A172 (cell line): Measurements from ENCODE around the gene XYLT1. TPM values are rescaled to one million over a fixed set of nuclear protein-coding genes. Genes with fewer than 3 reads are reported as not detected.

Experiments
- DNase-seq: peaks from one replicate; pipeline ENCODE4 v3.0.0-alpha.2; 2015; ENCODE audit warnings: low spot score
- total RNA-seq: library from RNA; depleted of rRNA; stranded (reverse); fragments of >200 nt; shearing (Covaris generic); gene quantifications from 2 replicates; pipeline ENCODE4 v1.2.3, GENCODE V29; 2014

Gene XYLT1
- total RNA-seq, 1 experiment from 2014 or later: not detected

DNA sequence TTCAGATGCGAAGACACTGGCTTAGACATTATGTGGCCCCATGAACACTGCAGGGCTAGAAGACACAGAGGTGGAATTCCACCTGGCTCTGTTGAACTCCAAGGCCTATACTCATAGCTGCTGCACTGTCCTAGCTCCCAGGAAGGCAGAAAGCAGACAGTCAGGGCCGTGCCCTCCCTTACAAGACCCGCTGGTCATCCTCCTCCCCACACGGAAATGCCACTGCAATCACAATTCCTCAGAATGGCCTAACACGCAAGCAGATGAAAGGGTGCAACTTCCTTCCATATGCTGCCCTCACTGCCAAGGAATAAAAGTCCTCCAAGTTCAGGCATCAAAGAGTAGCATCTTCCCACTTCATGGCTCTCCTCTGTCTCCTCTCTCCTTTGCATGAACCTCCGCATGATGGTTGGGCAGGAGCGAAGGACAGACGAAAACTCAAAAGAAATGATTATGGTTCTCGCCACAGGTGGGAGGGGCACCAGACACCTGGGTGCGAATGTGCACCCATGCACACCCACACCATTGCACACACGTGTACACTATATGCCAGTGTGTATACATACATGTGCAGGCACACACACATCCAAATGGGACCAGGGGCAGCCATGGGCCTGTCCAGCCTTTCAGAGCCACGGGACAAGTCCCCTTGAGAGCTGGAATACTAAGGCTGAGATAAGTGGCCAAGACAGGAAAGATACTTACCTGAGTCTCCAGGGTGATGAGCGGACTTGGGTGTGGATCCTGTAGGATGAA is 113.3 kb downstream of the XYLT1 start:
- no peak for DNase-seq

DNA sequence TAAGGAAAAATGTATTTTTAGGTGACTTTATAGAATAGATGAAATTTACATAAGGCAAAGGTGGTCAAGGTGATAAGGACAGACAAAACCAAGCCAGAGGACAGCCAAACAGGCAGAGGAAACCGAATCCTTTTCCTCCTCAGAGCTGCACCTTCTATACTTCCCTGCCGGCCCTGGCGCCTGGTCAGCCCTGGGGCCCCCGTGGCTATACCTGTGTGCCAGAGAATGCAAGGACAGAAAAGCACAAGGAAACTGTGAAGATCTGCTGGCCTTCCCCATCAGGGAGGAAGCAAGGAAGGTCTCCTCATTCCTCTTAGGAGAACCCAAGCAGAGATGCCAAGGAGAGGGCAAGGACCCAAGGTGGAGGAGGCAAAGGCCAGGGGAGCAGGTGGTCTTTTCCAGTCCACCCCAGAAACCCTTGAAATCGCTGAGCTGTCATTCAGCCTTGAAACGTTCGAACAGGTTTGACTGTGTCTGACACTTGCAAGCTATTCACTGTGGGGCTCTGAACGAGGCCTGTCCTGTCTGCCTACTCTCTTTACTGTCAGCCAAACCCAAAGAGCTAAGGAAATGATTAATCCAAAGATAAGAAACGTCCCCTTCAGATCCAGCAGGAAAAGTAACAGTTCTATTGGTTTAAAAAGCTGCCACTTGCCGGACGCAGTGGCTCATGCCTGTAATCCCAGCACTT is 114.4 kb downstream of the XYLT1 start:
- no peak for DNase-seq

DNA sequence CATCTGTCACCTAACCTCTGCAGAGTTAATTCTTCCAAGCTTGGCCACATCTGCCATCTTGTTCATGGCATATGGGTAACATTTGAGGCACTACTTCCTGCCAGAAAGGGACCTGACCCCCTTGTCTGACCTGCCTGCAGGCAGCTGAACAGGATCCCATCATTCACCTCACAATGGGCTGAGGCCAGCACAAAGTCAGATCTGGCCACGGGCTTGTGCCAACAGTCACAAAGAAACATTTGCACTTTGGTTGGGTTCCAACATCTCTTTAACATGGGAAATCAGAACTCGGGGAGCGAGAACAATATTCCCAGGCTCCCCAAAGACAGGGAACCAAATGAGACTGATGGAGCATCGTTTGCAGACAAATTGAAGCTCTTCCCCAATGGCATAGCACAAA is 116.1 kb downstream of the XYLT1 start:
- no peak for DNase-seq

DNA sequence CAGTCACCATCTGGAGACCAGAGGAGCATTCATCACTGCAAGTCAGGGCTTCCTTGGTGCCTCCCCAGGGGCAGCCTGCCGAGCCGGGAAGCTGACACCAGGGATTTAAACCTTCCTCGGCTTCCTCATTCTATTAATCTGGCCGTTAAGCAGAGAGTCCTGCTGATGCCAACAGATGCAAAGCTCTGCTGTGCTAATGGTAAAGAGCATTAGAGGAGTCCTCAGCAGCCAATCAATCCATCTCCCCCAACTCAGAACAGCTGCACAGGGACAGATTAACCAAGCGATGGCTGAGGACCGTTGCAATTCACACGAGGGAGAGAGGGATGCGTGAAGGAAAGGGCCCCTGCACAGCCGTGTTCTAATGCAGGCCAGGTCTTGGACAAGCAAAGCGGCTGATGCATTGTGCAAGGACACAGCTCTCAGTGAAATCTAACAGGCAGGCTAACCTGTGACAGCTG is 116.6 kb downstream of the XYLT1 start:
- no peak for DNase-seq

DNA sequence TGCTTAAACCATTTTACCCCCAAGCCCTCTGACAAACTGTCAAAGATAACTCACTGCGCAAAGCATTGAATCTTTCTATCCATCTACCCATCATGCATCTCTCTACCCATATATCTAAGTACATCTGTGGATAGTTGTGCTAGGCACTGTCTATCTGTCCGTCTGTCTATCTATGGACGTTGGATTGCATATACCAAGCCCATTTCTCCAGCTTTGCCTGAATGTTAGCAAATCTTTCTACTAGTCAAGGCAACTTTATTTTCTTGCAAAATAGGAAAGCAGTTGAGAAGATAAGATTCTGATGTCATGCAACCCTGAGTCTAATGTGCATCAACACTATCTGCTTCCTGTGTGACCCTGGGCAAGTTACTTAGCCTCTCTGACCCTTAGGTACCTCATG is 117.2 kb downstream of the XYLT1 start:
- no peak for DNase-seq

DNA sequence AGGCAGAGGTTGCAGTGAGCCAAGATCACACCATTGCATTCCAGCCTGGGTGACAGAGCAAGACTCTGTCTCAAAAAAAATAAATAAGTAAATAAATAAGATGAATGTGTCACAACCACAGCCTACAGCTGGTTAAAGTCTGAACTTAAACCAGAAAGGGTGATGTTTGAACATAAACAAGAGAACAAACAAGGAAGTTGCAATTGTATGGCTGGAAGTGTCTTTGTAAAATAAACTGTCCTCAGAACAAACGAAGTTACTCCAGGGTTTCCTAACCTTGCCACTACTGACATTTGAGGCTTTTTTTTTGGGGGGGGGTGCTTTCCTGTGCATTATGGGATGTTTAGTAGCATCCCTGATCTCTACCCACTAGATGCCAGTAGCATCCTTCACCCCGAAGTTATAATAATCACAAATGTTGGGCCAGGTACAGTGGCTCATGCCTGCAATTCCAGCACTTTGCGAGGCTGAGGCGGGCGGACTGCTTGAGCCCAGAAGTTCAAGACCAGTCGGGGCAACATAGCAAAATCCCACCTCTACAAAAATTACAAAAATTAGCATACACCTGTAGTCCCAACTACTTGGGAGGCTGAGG is 119.2 kb downstream of the XYLT1 start:
- no peak for DNase-seq

DNA sequence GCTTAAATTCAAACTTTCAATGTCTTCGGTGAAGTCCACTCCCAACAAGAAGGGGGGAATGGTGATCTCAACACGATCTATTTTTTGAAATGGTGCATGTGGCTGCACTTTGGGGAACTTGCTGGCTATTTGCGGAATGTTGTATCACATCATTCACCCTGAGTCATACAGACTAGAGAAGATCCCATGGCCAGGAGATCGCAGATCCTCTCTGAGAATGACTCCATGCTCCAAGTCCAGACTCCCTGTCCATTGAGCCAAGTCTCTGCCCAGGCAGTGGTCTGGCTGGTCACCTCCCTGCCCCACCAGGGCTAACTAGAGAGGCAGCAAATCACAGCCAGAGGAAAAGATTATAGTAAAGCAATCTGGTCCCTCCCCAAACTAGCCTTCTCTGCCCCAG is 120.6 kb downstream of the XYLT1 start:
- DNase-seq: no peak

DNA sequence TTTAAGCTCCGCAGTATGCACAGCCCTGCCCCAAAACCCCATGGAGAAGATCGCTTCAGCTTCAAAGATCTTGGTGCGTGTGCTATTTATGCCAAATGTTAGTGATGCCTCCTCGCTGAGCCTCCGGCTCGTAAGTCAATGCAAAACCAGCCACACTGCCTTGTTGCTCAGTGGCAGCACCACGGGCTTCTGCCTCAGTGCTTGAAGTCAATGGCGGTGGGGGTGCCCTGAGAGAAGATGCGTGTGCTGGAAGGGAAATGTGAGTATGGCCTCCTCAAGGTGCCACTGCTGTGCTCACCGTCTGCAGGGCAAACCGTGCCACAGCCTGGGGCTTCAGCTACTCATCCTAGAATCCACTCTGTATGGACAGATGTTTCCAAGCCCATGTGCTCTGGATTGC is 121.9 kb downstream of the XYLT1 start:
- DNase-seq: no peak

DNA sequence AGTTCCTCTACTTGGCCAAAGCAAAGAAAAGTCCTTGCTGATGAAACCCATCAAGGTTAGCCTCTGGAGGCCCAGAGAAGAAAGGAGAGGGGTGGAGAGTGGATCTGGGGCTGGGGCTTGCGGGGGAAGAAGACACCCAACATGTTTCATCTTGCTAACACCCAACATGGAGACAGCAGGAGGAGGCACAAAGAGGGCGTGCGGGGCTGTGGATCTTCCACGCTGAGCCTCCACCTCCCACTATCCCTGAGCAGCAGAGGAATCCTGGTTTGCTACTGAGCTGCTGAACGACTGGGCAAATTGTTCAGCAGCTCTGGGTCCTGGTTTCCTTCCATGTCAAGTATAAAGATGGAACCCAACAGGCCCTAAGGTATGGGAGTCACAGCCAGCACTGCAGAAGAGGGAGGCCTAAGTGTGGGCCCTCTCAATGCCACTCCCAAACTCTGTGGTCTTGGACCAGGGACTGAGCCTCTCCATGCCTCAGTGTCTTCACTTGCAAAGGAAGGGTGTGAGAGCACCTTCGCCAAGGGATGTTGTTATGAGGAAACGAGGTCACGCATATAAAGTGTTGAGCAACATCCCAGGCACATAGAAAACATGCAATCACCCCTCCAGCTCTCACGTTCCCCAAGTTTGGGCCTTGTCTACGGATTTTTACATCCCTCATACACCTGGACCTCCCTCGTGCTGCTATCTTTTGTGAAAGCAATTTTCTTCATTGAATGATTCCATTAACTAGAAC is 122.5 kb downstream of the XYLT1 start:
- no peak for DNase-seq

DNA sequence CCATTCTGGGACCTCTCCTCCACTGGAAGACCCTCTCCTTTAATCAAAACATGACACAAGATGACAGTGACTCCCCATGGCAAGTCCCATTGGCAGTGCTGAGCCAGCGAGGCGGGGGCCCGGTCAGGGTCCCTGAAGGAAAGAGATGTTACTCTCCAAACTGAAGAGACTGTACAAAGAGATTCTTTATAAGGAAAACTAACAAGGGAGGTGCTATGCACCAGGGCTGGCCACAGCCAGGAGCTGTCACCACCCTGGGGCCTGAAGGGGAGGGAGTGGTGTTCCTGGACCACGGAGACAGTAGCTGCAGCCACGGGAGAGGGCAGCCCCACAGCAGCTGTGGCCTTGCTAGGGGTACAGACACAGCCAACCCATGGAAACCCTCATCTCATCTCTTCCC is 123.1 kb downstream of the XYLT1 start:
- no peak for DNase-seq

DNA sequence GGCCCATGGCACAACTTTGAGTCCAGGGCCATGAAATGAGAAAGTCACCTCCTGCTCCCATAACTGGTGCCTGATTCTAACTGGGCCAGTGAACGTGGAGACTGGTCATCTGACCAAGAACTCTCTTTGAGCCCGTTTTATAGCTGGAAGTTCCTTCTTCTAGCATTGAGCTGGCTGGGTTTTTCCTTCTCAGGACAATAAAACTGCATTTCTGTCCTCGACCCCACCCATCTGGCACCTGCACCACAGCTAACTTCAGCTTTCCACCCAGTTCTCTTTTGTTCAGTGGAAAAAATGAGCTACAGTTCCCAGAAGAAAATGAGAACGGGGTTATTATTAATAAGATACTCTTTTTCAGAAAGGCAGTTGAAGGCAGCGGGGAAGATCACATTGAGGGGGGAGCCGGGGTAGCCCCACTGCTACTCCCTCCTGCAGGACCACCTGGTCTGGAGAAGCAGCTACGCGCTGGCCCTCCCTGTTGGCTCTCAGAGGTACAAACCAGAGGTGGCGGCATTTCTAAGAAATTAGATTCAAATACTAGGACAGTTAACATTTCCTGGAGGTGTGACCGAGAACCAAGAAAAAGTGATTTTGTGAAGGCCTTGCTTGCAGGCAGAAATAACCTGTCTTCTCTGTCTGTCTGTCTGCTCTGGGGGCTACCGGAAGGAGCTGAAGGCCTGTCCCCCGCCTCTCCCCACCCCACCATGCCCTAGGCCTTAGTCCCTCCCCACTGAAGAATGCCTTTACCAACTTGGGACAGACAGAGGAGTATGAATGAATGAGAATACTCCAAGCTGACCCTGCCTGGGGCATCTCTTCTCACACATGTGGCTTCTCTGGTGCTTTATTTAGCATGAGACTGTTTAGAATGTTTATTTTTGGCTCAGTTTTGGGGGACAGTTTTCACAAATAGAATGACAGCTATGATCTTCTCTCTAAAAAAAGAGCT is 123.9 kb downstream of the XYLT1 start:
- DNase-seq: no peak

DNA sequence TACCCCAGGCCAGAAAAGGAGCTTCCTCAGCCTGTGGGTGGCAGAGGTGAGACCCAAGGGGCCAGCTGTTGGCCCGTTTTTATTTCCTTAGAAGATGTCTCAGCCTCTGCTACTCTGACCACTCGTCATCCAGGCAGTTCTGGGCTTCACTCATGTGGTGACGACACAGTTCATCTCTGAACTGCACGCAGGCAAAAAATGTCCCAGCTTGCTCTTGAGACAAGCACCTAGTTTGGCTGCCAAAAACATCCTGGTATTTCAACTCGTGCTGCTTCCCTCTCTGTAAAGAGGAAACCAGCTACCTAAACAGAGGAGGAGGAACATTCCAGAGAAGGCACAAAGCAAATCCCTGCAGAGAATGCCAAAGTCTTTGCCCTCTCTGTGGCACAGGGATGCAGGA is 125.7 kb downstream of the XYLT1 start:
- no peak for DNase-seq

DNA sequence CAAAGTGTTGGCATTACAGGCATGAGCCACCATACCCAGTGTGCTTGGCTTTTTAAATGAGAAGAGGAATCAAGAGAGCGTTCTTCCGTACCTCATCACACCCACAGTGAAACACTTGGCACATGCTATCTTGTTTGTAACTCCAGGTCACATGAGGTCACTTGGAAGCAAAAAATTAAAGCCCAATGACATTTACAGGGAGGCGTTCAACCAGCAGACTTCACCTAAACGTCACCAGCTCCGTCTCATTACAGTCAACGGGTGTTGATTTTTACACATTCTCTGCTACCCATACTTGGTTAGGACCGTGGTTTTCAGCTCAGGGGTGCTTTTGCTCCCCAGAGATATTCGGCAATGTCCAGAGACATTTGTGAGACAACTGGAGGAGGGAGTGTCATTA is 127.0 kb downstream of the XYLT1 start:
- DNase-seq: no peak

DNA sequence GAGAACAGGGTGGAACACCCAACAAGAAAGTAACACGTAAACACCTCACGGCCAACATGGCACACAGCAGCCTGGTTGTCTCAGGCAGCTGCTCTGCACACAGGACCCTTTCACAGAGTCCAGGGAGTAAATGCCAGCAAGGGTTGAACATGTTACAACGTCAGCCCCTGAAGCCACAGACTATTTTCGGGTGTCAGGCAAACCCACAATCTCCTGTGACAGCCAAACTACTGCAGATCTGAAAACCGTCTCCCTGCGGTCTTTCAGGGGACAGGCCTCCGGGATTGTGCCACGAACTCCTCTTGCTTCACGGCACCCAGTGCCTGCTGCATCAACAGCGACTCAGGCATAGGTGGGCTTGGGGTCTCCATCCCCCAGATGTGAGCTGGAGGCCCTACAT is 127.7 kb downstream of the XYLT1 start:
- no peak for DNase-seq

DNA sequence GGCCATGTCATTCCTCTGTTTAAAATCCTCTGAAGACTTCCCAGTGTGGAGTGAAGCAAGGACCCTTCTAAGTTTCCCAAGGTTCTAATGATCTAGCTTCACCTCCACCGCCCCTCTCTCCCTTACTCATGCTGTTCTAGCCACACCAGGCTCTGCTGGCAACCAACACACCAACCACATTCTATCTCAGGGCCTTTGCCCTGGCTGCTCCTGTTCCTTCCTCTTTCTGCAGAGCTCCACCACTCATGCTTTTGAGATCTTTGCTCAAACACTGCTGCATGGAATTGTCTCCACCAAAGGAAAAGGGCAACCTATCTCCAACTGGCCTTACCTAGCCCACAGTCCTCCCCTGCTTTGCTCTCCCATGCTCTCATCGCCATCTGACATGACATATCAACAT is 128.7 kb downstream of the XYLT1 start:
- no peak for DNase-seq

DNA sequence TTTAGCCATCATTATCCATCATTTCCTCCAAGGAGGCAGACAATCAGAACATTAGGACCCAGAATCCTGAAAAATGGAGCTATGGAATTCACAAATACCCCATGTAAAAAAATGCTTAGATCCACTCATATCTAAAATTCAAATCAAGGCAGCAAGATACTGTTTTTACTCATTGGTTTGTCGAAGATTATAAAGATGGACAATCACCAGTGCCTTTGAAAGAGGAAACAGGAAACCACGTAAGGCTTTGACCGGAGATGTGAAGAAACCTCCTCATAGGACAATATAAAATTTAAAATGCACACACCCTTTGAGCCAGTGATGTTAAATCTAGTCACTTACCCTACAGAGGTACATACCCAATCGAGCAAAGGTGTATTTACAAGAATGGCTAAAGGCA is 130.0 kb downstream of the XYLT1 start:
- no peak for DNase-seq

DNA sequence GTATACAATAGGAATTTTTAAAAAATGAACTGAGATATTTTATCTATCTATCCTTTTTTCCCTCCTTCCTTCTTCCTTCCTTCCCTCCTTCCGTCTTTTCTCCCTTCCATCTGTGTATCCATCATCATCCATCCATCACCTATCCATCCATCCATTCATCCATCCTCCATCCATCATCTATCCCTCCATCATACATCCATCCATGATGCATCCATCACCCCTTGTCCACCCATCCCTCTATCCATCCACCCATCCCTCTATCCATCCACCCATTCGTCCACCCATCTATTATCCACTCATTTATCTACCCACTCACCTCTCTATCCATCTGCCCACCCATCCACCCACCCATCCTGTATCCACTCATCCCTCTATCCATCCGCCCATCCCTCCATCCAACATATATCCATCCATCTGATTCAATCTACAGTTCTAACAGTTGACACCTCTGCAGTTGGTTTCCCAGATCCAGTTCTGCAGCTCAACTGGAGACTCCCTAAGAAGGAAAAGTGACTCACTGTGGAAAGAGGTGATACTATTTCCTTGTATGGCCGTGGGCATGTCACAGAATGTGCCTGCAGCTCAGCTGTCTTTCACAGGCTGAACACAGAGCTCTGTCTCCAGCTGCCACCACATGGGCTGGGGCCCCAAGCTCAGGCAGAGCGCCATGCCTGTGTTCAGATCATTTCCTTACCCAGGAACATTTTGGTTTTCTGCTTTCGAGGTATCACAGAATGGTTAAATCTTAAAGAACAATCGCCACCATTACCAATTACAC is 130.8 kb downstream of the XYLT1 start:
- DNase-seq: no peak

DNA sequence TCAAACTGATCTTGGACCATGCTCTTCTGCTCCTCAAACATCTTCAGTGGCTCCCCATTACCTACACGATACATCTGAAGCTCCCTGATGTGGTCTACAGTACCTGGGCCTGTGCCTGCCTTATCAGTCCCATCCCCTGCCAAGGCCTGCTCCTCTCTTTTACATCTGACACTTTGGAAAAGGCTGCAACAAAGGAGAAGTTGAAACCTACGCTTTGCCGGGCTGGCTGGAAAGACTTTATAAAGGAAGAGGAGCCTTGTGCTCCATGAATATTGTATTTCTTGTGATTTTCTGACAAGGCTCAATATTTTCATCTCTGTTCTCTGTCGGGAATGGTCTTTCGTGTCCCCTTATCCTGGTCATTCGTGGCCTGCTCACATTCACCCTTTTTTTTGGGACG is 132.5 kb downstream of the XYLT1 start:
- DNase-seq: no peak

DNA sequence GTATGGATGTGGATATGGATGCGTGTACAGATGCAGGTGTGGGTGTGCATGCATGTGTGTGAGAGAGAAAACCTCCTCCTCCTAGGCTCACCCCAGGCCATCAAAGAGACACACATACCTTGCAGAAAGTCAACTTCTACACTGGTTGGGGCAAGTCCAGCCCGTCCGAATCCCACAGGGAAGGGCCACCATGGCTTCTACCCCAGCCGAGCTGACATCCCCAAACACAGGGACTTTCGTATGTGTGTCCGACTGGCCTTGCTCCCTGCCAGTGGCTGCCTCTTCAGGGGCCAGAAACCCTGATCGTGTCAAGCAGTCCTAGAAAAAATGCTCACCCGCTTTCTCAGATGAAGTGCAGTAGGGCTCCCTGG is 134.2 kb downstream of the XYLT1 start:
- DNase-seq: no peak

DNA sequence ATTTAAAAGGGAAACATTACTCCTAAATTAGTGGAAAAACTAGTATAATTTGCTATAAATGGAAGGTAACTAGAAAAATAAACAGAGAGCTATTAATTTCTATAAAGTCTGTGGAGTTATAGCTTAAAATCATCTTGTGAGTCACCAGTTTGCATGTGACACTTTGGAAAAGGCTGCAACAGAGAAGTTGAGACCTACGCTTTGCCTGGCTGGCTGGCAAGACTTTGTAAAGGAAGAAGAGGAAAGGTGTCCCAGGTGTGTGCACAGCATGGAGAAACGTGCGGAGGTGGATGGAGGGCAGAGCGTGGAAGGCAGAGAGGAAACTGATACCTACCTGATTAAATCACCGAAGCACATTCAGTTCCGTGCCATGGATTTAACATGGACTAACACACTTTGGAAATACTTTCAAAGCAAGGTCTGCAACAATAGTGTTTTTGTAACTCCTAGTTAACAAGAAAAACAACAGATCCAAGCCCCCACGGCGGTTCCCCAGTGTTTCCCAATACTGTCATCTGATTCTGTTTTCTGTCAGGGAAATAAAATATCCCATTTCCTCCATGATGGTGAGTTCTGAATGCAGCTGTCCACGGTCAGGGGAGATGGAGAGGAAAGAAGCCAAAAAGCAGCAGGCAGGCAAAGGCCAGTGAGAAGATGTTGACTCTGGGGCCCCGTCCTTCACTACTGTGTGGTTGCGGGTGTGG is 134.8 kb downstream of the XYLT1 start:
- no peak for DNase-seq
